Uterus (tissue), 2 donors: Measurements from ENCODE around the gene SATB2.

Experiments used
- CTCF ChIP-seq, 4 experiments: fragments of 200-600 bp in 2 of 4; fragments of 450-650 bp in 2 of 4; sonication (generic) in 2 of 4; IDR thresholded peaks; one replicate each; pipeline ENCODE4 v1.5.1; 2016 to 2019; ENCODE audit warnings: antibody characterized with exemption in 4 of 4, mild to moderate bottlenecking in 2 of 4, moderate library complexity in 1 of 4
- POLR2A ChIP-seq, 2 donors: fragments of 450-650 bp; IDR thresholded peaks; one replicate each; pipeline ENCODE4 v1.6.1; 2016; ENCODE audit warnings: antibody characterized with exemption in 2 of 2, mild to moderate bottlenecking in 1 of 2, moderate library complexity in 1 of 2

- TF ChIP-seq CTCF (IDR thresholded peaks at IDR 0.05) (no peak), POLR2A (IDR thresholded peaks at IDR 0.05) (no peak)
These were observed 179.6 kb downstream of the SATB2 start for GRCh38 chr2:199278099-199278498.
